SHP77 treated with DMSO at 0.1 percent for 48 hours (cell line): ENCODE measurements around the gene FGGY.
"Not testable (repeated sequence)": the region's sequence is repeated elsewhere in the genome, so short reads cannot be mapped to it uniquely, and the experiment has no call there.

ENCODE experiments used
- DNase-seq: peaks from one replicate; lab custom pipeline; 2025; lab: John Stamatoyannopoulos, UW

Gene FGGY, protein sequence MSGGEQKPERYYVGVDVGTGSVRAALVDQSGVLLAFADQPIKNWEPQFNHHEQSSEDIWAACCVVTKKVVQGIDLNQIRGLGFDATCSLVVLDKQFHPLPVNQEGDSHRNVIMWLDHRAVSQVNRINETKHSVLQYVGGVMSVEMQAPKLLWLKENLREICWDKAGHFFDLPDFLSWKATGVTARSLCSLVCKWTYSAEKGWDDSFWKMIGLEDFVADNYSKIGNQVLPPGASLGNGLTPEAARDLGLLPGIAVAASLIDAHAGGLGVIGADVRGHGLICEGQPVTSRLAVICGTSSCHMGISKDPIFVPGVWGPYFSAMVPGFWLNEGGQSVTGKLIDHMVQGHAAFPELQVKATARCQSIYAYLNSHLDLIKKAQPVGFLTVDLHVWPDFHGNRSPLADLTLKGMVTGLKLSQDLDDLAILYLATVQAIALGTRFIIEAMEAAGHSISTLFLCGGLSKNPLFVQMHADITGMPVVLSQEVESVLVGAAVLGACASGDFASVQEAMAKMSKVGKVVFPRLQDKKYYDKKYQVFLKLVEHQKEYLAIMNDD

DNA sequence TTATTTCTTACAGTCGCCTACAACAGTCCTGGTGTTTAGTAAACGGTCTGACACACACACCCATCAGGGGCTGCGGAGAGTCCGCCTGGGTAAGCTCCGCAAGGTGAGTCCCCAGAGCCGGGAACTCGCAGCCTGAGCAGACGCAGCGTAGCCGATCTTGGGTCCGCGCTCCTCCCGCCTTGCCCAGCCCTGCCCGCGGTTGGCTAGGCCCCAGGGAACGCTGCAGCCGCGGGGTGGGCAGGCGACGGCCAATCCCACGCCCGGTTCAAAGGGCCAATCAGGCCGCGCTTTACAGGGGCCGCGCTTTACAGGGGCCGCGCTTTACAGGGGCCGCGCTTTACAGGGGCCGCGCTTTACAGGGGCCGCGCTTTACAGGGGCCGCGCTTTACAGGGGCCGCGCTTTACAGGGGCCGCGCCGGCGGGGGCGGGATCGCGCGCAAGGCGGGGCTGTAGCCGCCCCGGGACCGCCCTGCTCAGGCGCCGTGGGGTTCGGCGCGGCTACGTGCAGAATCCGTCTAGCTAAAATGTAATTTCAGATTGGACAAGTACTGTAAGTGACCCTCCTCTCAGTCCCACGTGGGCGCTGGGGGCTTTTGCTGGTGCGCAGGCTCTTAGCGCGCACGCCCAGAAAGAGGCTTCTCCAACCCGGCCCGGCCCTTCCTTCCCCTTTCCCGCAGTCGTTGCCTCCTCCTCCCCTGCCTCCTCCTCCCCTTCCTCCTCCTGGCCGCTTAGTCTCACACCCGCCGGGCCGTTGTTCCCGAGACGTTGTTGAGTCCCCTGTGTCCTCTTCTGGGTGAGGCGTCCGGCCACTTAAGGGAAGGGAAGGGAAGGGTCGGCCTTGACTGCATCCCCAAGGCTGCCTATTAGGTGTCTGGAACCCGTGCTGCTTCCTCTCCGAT, at the start of gene FGGY:
TSS of gene FGGY (plus strand) at position 737 of the 899 bp plus-strand sequence. CDS start 24,456 bp downstream, outside the sequence.
- peak; percentile 90 for DNase-seq

DNA sequence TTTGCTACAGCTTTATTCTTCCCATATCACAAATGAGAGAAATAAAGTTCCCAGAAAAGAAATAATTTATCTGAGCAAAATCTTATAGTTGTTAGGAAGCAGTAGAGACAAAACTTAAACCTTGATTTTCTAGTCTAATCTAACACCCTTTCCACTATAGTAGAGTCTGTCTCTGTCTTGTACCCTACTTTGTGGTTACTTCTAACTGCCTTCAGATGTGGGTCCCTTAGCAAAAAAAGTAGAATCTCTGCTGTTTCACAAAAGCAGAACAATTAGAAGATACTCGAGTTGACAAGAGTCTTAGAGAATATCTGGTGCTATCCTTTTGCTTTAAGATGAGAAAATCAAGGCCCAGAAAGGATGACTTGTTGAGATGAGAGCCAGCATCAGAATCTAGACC, 48.1 kb upstream of the FGGY start:
- no peak for DNase-seq

DNA sequence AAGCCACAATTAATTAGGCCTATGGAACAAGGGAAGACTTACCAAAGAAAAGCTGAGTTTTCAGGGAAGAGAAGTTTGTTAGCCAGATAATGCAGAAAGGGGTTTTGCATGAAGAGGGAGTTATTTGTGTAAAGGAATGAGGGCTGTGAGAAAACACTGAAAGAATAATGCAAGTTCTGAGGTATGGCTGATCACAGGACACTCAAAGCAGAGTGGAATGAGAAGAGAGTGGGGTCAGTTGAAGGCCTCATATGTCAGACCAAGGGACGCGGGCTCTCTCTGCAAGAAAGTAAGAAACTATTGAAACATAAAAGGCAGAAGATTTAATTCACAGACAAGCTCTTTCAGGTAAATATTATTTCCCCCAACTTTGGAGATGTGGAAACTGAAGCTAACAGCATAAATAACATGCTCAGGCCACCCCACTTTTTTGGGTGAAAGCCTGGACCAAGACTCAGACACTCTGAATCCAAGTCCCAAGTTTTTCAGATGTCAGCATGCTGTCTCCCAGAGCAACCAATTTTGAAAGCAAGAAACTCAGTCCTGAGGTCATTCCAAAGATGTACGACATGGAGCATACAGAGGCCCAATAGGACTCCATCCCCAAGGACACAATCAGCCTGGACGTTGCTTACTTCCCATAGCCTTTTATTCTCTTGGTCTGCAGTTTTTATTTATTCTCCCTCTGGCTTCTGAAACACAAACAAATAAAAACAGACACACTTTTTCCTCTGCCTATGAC, 47.3 kb upstream of the FGGY start:
- no peak for DNase-seq

DNA sequence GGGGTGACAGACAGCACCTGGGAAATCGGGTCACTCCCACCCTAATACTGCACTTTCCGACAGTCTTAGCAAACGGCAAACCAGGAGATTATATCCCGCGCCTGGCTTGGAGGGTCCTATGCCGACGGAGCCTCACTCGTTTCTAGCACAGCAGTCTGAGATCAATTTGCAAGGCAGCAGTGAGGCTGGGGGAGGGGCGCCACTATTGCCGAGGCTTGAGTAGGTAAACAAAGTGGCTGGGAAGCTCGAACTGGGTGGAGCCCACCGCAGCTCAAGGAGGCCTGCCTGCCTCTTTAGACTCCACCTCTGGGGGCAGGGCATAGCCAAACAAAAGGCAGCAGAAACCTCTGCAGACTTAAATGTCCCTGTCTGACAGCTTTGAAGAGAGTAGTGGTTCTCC, 45.8 kb upstream of the FGGY start:
- peak; percentile 18 for DNase-seq

DNA sequence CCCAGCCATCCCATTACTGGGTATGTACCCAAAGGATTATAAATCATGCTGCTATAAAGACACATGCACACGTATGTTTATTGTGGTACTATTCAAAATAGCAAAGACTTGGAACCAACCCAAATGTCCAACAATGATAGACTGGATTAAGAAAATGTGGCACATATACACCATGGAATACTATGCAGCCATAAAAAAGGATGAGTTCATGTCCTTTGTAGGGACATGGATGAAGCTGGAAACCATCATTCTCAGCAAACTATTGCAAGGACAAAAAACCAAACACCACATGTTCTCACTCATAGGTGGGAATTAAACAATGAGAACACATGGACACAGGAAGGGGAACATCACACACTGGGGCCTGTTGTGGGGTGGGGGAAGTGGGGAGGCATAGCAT, 40.5 kb upstream of the FGGY start:
- DNase-seq = not testable (repeated sequence)

DNA sequence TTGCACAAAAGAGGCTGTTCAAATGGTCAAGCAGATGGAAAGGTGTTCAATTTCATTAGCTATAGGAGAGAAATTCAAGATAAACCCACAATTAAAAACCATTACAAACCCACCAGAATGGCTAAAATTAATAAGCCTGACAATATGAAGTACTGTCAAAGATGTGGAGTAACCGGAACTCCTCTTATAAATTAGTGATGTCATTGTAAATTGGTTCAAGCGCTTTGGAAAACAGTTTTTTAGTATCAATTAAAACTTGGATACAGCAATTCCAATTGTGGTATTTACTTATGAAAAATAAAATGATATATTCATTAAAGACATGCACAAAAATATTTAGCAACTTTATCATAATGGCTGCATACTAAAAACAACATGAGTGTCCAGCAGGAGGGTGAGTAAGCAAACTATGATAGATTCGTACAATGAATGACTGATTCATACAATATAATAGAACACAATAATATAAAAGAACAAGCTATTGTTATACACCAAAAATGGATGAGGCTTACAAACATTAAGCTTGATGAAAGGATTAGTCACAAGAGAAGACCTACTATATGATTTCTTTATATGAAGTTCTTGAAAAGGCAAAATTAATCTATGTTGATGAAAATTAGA, 38.4 kb upstream of the FGGY start:
- no peak for DNase-seq

DNA sequence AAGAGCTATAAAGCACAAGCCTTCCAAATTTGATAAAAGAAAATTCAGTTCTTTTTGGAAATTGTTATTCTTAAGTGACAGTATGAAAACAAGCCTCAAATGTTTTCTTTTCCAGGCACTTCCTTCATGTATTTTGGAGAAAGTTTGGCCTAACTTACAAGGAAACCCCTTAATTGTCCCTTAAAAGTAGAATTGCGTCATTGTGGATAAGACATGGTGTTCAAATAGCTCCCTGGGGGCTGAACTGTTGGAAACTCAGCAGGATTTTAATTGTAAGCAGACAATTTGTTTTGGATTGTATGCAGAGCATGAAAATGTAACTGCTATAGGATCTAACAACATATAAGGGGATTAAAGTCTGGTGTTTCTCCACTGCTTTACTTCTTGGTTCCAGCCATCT, 35.4 kb upstream of the FGGY start:
- no peak for DNase-seq

DNA sequence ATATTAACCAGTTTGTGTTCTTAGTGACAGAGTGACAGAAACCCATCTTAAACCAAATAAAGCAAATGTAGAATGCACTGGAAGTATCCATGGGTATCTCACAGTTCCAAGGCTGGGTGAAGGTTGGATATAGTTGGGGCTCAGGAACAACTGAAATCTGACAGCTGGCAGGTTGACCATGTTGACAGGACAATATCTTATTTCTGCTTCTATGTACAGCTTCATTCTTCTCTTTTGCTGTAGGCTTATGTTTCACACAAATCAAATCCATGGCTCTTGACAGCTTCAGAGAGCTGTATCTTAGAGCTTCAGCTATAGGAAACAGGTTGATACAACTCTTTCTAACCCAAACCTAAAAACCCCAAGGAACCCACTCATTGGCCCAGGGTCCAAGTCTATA, 34.3 kb upstream of the FGGY start:
- DNase-seq = no peak

DNA sequence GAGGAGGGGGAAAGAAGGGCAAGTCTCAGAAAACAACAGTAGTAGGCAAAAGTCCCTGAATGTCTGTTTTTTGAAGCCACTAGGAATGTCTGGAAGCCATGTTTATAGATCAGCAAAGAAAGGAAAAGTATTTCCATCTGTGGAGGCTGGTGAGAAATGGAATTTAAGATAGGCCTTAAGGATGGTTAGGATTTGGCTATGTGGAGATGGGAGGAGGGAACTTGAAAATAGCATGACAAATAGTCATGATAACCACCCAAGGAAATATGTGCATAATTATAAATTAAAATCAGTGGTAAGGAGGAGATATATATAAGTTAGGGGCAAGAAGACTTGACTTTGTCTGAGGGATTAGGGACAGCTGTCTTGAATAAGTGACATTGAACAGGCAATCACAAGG, 33.8 kb upstream of the FGGY start:
- no peak for DNase-seq

DNA sequence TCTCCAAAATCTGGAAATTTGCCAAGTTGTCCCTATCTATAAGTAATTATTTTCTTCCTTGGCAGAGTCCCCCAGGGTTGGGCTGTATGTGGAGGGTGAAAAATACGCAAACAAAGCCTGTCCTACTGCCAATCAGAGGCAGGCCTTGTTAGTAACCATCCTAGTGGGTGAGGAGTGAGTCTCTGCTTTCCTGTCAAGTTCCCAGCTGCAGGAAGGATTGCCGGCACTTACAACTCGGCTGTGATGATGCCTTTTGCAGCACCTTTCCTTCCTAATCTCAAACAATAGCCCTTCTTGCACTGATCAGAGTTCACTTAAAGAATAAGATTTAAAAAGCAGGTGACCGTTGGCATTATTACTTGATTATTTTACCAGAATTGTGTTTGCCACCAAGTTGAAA, 31.3 kb upstream of the FGGY start:
- DNase-seq = no peak

DNA sequence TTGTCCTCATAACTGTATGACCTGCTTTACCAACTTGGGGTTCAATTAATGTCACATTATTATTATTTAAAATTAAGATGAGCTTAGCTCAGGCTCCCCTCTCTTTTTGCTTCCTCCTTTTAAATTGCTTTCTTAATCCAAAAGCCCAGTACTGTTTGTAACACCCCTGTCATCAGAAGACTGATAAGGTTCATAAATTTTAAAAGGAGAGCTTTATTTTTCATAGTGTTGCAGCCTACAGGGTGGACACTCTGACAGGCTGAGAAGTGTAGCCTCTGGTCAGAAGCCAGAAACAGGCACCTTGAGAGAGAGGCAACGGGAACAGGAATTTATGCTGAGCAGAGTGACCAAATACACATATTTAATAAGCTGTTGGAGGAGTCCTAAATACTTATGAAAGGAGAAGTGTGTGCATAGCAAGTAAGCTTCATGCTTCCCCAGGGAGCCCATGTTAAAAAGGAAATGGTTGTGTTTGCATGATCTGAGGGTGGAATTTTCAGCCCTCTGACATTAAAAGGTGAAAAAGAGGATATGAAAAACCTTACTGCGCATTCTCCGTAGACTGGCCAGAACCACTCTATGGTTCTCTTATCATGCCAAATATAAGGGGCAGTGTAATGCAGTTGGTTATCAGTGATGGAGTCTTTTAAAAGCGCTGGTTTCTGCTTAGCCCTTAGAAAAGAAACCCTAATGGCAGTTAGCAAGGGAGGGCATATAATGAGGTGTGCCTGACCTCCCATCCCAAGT, 30.5 kb upstream of the FGGY start:
- no peak for DNase-seq

DNA sequence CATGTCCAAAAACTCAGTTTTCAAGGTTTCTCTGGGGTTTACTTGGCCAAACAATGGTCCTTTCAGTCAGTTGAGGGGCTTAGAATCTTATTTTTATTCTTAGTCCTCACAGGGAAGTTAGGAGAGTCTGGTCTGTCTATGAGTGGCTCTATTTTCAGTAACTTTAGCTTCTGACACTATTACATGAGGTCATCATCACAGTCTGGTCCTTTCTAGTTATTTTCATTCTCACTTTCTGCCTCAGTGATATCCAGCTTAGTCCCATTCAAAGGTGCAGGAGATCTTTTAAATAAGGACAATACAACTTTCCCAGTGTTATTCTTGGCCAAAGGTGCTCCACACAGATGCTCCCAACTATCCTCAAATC, 30.0 kb upstream of the FGGY start:
- DNase-seq = no peak

DNA sequence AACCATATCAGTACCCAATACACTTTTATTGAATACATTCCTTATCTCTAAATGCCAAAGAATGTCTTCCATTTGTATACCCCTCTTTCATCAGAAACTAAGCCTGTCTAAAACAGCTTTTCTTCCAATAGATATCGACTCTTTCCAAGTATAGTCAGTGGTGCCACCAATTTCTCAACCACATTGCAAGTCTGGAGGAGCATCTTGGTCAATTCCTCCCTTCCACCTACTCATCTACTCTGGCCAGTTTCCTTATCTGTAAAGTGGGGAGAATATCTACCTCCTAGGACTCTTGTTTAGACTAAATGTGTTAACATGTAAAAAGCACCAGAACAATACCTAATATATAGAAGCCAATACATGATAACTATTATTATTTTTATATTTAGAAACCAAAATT, 28.5 kb upstream of the FGGY start:
- no peak for DNase-seq

DNA sequence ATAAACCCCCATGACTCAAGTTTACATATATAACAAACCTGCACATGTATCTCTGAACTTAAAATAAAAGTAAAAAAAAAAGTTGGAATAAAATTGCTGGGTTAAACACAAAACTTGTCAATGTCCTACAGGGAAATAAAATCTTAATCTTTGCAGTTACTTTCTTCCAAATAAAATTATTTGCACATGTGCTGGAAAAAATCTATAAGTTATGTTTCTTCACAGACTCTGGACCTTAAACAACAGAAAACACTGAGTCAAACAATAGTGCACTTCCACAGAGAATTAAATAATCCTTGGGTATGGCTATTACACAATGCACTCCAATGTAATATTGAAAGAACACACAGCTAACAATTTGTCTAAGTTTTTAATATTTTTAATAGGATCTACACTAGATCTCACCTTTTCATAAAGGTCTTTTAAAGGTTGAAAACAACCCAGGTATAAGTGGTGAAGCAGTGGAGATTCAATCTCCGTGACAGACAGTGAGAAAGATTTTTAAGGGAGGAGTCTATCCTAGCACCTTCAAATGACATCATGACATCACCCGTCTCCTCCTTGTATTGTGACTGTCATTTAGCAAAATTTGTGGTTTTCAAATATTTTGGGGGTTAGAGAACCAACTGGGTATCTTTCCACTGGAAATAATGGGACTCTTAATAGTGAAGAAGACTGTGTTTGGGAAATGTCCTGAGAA, 25.2 kb upstream of the FGGY start:
- no peak for DNase-seq

DNA sequence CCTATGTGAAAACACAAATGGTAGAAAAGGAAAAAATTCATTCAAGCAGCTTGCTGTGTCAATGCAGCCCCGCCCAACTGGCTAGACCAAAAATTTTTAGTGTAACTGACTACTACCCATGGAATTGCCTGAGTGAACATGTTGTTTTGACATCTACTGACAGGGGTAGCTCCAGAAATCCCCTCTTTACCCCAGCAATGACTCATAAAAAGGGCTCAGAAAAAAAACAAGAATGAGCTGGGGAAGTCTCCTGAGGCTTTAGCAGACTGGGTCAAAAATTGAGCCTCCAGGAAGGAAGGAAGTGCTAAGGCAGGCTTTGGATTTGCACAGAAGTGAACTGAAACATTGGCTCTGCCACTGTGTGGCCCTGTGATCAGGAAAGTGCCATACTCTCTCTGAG, 24.4 kb upstream of the FGGY start:
- no peak for DNase-seq

DNA sequence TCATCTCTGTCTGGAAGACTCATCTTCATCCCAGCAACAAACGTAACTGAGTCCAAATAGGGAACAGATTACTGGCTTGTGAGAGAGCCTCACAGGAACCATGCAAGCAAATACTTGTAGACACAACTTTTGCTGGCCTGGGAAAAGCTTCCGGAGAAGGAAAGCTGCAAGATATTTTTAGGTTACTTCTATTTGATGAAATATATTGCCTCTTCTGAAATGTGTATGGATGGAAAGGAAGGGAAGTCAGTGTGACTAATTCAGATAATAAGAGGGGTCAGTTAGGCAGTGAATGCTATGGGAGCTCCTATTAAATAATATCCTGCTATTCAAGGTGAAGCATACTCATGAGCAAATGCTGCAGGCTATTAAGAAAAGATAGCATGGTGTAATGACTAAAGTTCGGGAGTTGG, 20.4 kb upstream of the FGGY start:
- DNase-seq = no peak

DNA sequence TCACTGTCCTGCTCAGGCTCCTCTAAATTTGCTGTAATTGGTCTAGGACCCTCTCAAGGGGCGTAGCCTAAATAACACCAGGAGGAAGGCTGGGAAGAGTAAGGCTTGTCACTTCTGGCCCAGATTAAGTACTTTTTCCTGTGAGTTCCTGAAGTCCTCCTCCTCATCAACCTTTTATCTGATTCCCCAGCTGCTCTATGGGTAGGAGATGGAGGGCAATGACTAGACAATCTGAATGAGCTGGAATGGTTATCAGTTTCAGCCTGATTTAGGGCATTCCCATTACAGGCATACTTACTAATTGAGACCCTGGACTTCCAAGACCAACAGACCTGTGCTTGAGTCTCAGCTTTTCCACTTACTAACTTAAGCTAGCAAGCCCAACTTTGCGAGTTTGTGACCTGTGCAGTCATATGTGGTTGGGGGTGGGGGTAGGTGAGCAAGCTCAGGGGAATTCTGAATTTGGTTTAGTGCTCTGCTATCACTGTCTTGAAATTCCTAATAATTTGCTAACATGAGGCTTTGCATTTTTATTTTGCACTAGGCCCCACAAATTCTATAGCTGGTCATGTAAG, 18.0 kb upstream of the FGGY start:
- DNase-seq = no peak

DNA sequence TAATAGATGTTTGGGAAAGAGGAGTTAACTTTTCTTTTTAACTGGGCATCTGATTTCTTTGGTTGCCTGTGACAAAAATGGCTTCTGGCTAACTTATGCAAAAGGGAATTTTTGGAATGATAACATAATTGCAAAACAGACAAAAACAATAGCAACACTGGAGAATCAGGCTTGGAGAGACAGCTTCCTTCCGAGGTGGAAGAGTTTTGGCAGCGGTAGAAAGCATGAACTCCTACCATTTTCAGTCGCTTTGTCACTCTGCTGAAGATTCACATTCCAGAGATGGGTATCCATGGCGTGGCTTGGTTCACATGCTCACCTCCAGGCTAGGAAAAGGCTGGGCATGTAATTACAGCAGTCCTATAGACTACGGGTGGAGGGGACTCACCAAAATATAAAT, 17.2 kb upstream of the FGGY start:
- no peak for DNase-seq

DNA sequence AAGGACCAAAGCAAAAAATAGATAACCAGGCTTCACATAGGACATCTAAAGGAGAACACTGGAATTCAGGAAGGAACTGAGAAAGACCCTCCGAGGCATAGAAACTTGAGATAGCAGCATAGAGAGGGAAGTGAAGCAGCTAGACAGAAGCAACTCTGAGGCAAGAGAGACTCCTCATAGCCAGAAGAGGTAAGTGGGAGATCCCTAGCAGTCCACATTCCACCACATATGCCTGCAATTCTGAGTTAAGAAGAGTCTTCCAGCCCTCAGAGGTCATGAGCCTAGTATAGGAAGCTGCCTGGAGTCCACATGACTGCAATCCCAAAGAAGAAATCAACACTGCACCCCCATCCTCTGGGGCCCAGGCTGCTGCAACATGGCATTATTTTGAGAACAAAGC, 13.9 kb upstream of the FGGY start:
- DNase-seq = no peak

DNA sequence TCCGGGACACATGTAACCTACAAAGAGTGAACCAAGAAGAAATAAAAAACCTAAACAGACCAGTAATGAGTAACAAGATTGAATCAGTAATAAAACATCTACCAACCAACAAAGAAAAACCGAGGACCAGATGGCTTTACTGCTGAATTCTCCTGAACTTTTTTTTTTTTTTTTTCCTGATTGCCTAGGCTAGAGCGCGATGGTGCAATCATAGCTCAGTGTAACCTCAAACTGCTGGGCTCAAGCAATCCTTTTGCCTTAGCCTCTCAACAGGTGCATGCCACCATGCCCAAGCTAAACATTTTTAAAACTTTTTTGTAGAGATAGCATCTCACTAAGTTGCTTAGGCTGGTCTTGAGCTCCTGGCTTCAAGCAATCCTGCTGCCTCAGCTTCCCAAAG, 11.2 kb upstream of the FGGY start:
- no peak for DNase-seq
